Stimulated activated CD4-positive, alpha-beta T cell treated with anti-CD3 and anti-CD28 coated beads, TNF-alpha, amount 100 ng/mL, for 4 hours (primary cell): Measurements from ENCODE around the gene CLSTN1.
A peak's percentile ranks its signal among the peaks of the same experiment; 100 is the strongest.

Experiments
- DNase-seq, 3 experiments: peaks; one replicate each; pipeline ENCODE4 v3.0.0-alpha.2; 2020; ENCODE audit warnings: low read depth in 3 of 3

CLSTN1 gene

GRCh38 chr1:9730096-9730901 is 93.5 kb downstream of the CLSTN1 start:
- DNase-seq: no peak

- no peak for DNase-seq
Measured at GRCh38 chr1:9729523-9729922, 94.2 kb downstream of the CLSTN1 start.

GRCh38 chr1:9728451-9729295 is 95.1 kb downstream of the CLSTN1 start:
- peak in 1 of 3 experiments; percentile 20 for DNase-seq

- DNase-seq: no peak
Measured at GRCh38 chr1:9726905-9727595, 96.7 kb downstream of the CLSTN1 start.

- no peak for DNase-seq
Measured at GRCh38 chr1:9726406-9726805, 97.4 kb downstream of the CLSTN1 start.

GRCh38 chr1:9724706-9725476 is 98.9 kb downstream of the CLSTN1 start:
- DNase-seq: peak in 2 of 3 experiments; percentile 50 to 54

GRCh38 chr1:9723926-9724325 is 99.8 kb downstream of the CLSTN1 start:
- DNase-seq: no peak

GRCh38 chr1:9723068-9723805 is 100.5 kb downstream of the CLSTN1 start:
- DNase-seq: no peak

GRCh38 chr1:9722378-9722749 is 101.4 kb downstream of the CLSTN1 start:
- DNase-seq: no peak

- peak; percentile 63 to 67 (median 66) for DNase-seq
Measured at GRCh38 chr1:9721606-9722377, 102.0 kb downstream of the CLSTN1 start.

- no peak for DNase-seq
Measured at GRCh38 chr1:9720785-9721605, 102.8 kb downstream of the CLSTN1 start.

- DNase-seq: no peak
Measured at GRCh38 chr1:9719978-9720722, 103.6 kb downstream of the CLSTN1 start.

GRCh38 chr1:9718006-9718680 is 105.6 kb downstream of the CLSTN1 start:
- DNase-seq: no peak

- peak in 2 of 3 experiments; percentile 57 to 73 for DNase-seq
Measured at GRCh38 chr1:9717193-9718005, 106.4 kb downstream of the CLSTN1 start.

GRCh38 chr1:9716404-9717192 is 107.2 kb downstream of the CLSTN1 start:
- DNase-seq: no peak
